H9 (cell line): ENCODE measurements around the gene TENM4. TPM values are rescaled to one million over a fixed set of nuclear protein-coding genes. Genes with fewer than 3 reads are reported as not detected.

Experiments
- DNase-seq: peaks from one replicate; pipeline ENCODE4 v3.0.0-alpha.2; 2017
- H2AFZ ChIP-seq: one replicate; pipeline ENCODE4 v1.6.1; 2013; ENCODE audit warnings: mild to moderate bottlenecking, low read length, control low read depth, moderate library complexity
- H2AK5ac ChIP-seq: 2 replicates; pipeline ENCODE4 v1.6.1; 2013; ENCODE audit warnings: low read length, control low read depth, mixed read lengths; ENCODE audit not compliant: insufficient read length
- H2BK120ac ChIP-seq: one replicate; pipeline ENCODE4 v1.6.1; 2013; ENCODE audit warnings: low read depth, mild to moderate bottlenecking, low read length, control low read depth, inconsistent platforms; ENCODE audit not compliant: poor library complexity, severe bottlenecking
- H2BK12ac ChIP-seq: 2 replicates; pipeline ENCODE4 v1.6.1; 2013; ENCODE audit warnings: low read length, control low read depth, mixed read lengths, low read depth; ENCODE audit not compliant: insufficient read length
- H2BK15ac ChIP-seq: 2 replicates; pipeline ENCODE4 v1.6.1; 2013; ENCODE audit warnings: low read depth, low read length, control low read depth
- H2BK20ac ChIP-seq: one replicate; pipeline ENCODE4 v1.6.1; 2013; ENCODE audit warnings: low read depth, mild to moderate bottlenecking, low read length, control low read depth, inconsistent platforms; ENCODE audit not compliant: poor library complexity, severe bottlenecking
- H2BK5ac ChIP-seq: 2 replicates; pipeline ENCODE4 v1.6.1; 2013; ENCODE audit warnings: low read length, control low read depth, mixed read lengths; ENCODE audit not compliant: insufficient read length
- H3K14ac ChIP-seq: 2 replicates; pipeline ENCODE4 v1.6.1; 2013; ENCODE audit warnings: low read length, control low read depth; ENCODE audit not compliant: insufficient read depth
- H3K18ac ChIP-seq: 2 replicates; pipeline ENCODE4 v1.6.1; 2013; ENCODE audit warnings: low read depth, mild to moderate bottlenecking, mixed read lengths, low read length, control low read depth; ENCODE audit not compliant: insufficient read length
- H3K23ac ChIP-seq: 2 replicates; pipeline ENCODE4 v1.6.1; 2013; ENCODE audit warnings: low read length, control low read depth, mixed read lengths, low read depth; ENCODE audit not compliant: insufficient read length
- H3K23me2 ChIP-seq: 2 replicates; pipeline ENCODE4 v1.6.1; 2013; ENCODE audit warnings: low read depth, mild to moderate bottlenecking, mixed read lengths, low read length, control low read depth; ENCODE audit not compliant: insufficient read length, poor library complexity, severe bottlenecking
- H3K27ac ChIP-seq: 2 replicates; pipeline ENCODE4 v1.5.1; 2013; ENCODE audit warnings: low read length, control low read depth, mixed read lengths, low read depth; ENCODE audit not compliant: insufficient read length
- H3K27me3 ChIP-seq: 2 replicates; pipeline ENCODE4 v1.6.1; 2013; ENCODE audit warnings: low read length, control low read depth, inconsistent platforms; ENCODE audit not compliant: insufficient read depth
- H3K4ac ChIP-seq: 2 replicates; pipeline ENCODE4 v1.6.1; 2013; ENCODE audit warnings: low read depth, mild to moderate bottlenecking, control low read depth, inconsistent platforms, low read length, moderate library complexity
- H3K4me1 ChIP-seq: 2 replicates; pipeline ENCODE4 v1.6.1; 2013; ENCODE audit warnings: low read length, control low read depth, inconsistent platforms; ENCODE audit not compliant: insufficient read depth
- H3K4me2 ChIP-seq: 2 replicates; pipeline ENCODE4 v1.6.1; 2013; ENCODE audit warnings: low read length, control low read depth, mixed read lengths; ENCODE audit not compliant: insufficient read length, insufficient read depth
- H3K56ac ChIP-seq: 2 replicates; pipeline ENCODE4 v1.6.1; 2013; ENCODE audit warnings: low read depth, mild to moderate bottlenecking, mixed read lengths, low read length, control low read depth; ENCODE audit not compliant: insufficient read length
- H3K79me1 ChIP-seq: 2 replicates; pipeline ENCODE4 v1.6.1; 2013; ENCODE audit warnings: low read depth, mild to moderate bottlenecking, moderate library complexity, low read length, control low read depth, inconsistent platforms; ENCODE audit not compliant: insufficient read depth, poor library complexity, severe bottlenecking
- H3K79me2 ChIP-seq: 2 replicates; pipeline ENCODE4 v1.6.1; 2013; ENCODE audit warnings: low read length, control low read depth, inconsistent platforms; ENCODE audit not compliant: insufficient read depth
- H3K9ac ChIP-seq: 2 replicates; pipeline ENCODE4 v1.6.1; 2013; ENCODE audit warnings: low read length, control low read depth, mixed read lengths; ENCODE audit not compliant: insufficient read length; ENCODE audit errors: extremely low read depth
- H3K9me3 ChIP-seq: one replicate; pipeline ENCODE4 v1.6.1; 2013; ENCODE audit warnings: low read depth, low read length, inconsistent platforms; ENCODE audit not compliant: control insufficient read depth
- H3T11ph ChIP-seq: one replicate; pipeline ENCODE4 v1.6.1; 2013; ENCODE audit warnings: mild to moderate bottlenecking, low read length, control low read depth, inconsistent platforms
- H4K20me1 ChIP-seq: one replicate; pipeline ENCODE4 v1.6.1; 2013; ENCODE audit not compliant: control insufficient read depth, insufficient read length, insufficient read depth
- H4K5ac ChIP-seq: 2 replicates; pipeline ENCODE4 v1.6.1; 2013; ENCODE audit warnings: low read depth, mild to moderate bottlenecking, mixed read lengths, low read length, control low read depth; ENCODE audit not compliant: insufficient read length
- H4K8ac ChIP-seq: replicated peaks from 2 replicates; pipeline ENCODE4 v1.6.1; 2013; ENCODE audit warnings: low read length, control low read depth, mixed read lengths, low read depth; ENCODE audit not compliant: insufficient read length
- H4K91ac ChIP-seq: 2 replicates; pipeline ENCODE4 v1.6.1; 2013; ENCODE audit warnings: low read depth, mild to moderate bottlenecking, moderate library complexity, mixed read lengths, low read length, control low read depth; ENCODE audit not compliant: insufficient read length
- H3K27ac Mint-ChIP-seq, 3 experiments: 2 replicates in 2 of 3; 3 replicates in 1 of 3; pipeline ENCODE4 v1.8.0; 2020 to 2021; ENCODE audit warnings: mixed read lengths in 3 of 3, mild to moderate bottlenecking in 1 of 3, moderate library complexity in 1 of 3
- H3K27me3 Mint-ChIP-seq: 2 replicates; pipeline ENCODE4 v1.8.0; 2021; ENCODE audit warnings: low read depth, mild to moderate bottlenecking, moderate library complexity, mixed read lengths
- H3K36me3 Mint-ChIP-seq, 3 experiments: 2 replicates in 2 of 3; 3 replicates in 1 of 3; pipeline ENCODE4 v1.8.0; 2020 to 2021; ENCODE audit warnings: low read depth in 3 of 3, mixed read lengths in 3 of 3; ENCODE audit not compliant: insufficient read depth in 1 of 3
- H3K4me1 Mint-ChIP-seq, 2 experiments: 2 replicates each; pipeline ENCODE4 v1.8.0; 2020; ENCODE audit warnings: mixed read lengths in 2 of 2
- H3K4me3 Mint-ChIP-seq, 2 experiments: 2 replicates in 1 of 2; 3 replicates in 1 of 2; pipeline ENCODE4 v1.8.0; 2020 to 2021; ENCODE audit warnings: mild to moderate bottlenecking in 2 of 2, mixed read lengths in 2 of 2, moderate library complexity in 1 of 2
- H3K9me3 Mint-ChIP-seq, 2 experiments: 2 replicates in 1 of 2; 3 replicates in 1 of 2; pipeline ENCODE4 v1.8.0; 2020; ENCODE audit warnings: mild to moderate bottlenecking in 2 of 2, mixed read lengths in 2 of 2, moderate library complexity in 1 of 2
- WGBS: extraction: QIAGEN DNeasy Blood & Tissue Kit; methylation state at CpG from one replicate; pipeline ENCODE4 v1.1.7; 2013; ENCODE audit warnings: missing lambda C conversion rate, low lambda C conversion rate, mixed read lengths; ENCODE audit not compliant: insufficient read length; ENCODE audit errors: extremely low coverage; 5-methylcytosine and 5-hydroxymethylcytosine counted together
- total RNA-seq: library from RNA; stranded (reverse); gene quantifications from 2 replicates; pipeline ENCODE4 v1.2.1, GENCODE V29; 2021
- TF ChIP-seq, protein P1 (sequence below): fragments of 200-600 bp; sonication (generic); conservative IDR thresholded peaks from 3 replicates; pipeline ENCODE4 v1.8.0; 2021; ENCODE audit warnings: antibody characterized with exemption, mild to moderate bottlenecking

The TENM4 gene
- total RNA-seq, 1 experiment from 2014 or later = 4.6 TPM

GRCh38 chr11:79108851-79109250, 332.0 kb downstream of the TENM4 start:
- Mint-ChIP-seq H3K9me3 (no peaks in the 10 kb centered on the region), H3K4me3 (no peak overlapping the region), H3K27me3 (peaks cover 6% of the 10 kb centered on the region), H3K27ac (no peak overlapping the region; a peak in 1 of 7 replicates), H3K36me3 (no peaks in the 10 kb centered on the region), H3K4me1 (peaks cover 12 to 15% of the 10 kb centered on the region in 2 experiments)
- Histone ChIP-seq H4K5ac (no peak overlapping the region), H2BK12ac (no peak overlapping the region), H2BK120ac (no peak overlapping the region), H3T11ph (no peak overlapping the region), H3K4ac (no peak overlapping the region), H3K4me2 (no peak overlapping the region), H3K27ac (no peak overlapping the region), H3K56ac (no peak overlapping the region), H3K9me3 (no peaks in the 10 kb centered on the region), H4K20me1 (no peaks in the 10 kb centered on the region), H3K79me1 (no peaks in the 10 kb centered on the region), H2BK5ac (no peak overlapping the region), H2AK5ac (no peak overlapping the region), H2BK20ac (no peak overlapping the region), H3K14ac (no peak overlapping the region), H3K9ac (no peak overlapping the region), H4K8ac (no peak overlapping the region), H3K79me2 (no peaks in the 10 kb centered on the region), H3K27me3 (no peaks in the 10 kb centered on the region), H3K23ac (no peak overlapping the region), H3K4me1 (no peaks in the 10 kb centered on the region), H4K91ac (no peak overlapping the region), H2BK15ac (no peak overlapping the region), H2AFZ (no peak overlapping the region), H3K23me2 (no peaks in the 10 kb centered on the region), H3K18ac (no peak overlapping the region)
- 100% methylated on average over 1 of the region's 7 CpGs for WGBS
- DNase-seq = no peak
- TF ChIP-seq, protein P1, sequence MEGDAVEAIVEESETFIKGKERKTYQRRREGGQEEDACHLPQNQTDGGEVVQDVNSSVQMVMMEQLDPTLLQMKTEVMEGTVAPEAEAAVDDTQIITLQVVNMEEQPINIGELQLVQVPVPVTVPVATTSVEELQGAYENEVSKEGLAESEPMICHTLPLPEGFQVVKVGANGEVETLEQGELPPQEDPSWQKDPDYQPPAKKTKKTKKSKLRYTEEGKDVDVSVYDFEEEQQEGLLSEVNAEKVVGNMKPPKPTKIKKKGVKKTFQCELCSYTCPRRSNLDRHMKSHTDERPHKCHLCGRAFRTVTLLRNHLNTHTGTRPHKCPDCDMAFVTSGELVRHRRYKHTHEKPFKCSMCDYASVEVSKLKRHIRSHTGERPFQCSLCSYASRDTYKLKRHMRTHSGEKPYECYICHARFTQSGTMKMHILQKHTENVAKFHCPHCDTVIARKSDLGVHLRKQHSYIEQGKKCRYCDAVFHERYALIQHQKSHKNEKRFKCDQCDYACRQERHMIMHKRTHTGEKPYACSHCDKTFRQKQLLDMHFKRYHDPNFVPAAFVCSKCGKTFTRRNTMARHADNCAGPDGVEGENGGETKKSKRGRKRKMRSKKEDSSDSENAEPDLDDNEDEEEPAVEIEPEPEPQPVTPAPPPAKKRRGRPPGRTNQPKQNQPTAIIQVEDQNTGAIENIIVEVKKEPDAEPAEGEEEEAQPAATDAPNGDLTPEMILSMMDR = no peak
